ENCODE results near the gene TMEM208. TPM values are rescaled to one million over a fixed set of nuclear protein-coding genes. Genes with fewer than 3 reads are reported as not detected.

The TMEM208 gene
- total RNA-seq, 4 donors from 2014 or later: 28.0 to 47.6 (median 41.2) TPM

GRCh38 chr16:67184453-67184994, 42.4 kb upstream of the TMEM208 start:
- peak overlapping the region; percentile 92 to 99 (median 94) for H3K27ac ChIP-seq
- H3K9me3 ChIP-seq: no peaks in the 10 kb centered on the region
- TF ChIP-seq EP300 (IDR thresholded peaks at IDR 0.05): no peak
- no peak for TF ChIP-seq CTCF (IDR thresholded peaks at IDR 0.05)
- TF ChIP-seq POLR2A (IDR thresholded peaks at IDR 0.05): no peak
- no peaks in the 10 kb centered on the region for H3K27me3 ChIP-seq
- H3K36me3 ChIP-seq: no peaks in the 10 kb centered on the region
- H3K4me3 ChIP-seq: peak overlapping the region; percentile 49 to 76 (median 68)
- DNase-seq (ENCODE audit: low spot score in 2 of 2): no peak
- 17 to 20% methylated on average over 1 to 36 of the region's 59 CpGs for WGBS, 2 donors
- peaks cover 0 to 43% (median 18%) of the 10 kb centered on the region in 4 donors for H3K4me1 ChIP-seq

GRCh38 chr16:67184995-67185650, 41.8 kb upstream of the TMEM208 start:
- peak overlapping the region in 3 of 4 donors; percentile 92 to 99 (median 93) for H3K27ac ChIP-seq
- no peaks in the 10 kb centered on the region for H3K36me3 ChIP-seq
- no peaks in the 10 kb centered on the region for H3K27me3 ChIP-seq
- DNase-seq (ENCODE audit: low spot score in 2 of 2): peak; percentile 90 to 95
- 13 to 15% methylated on average over 16 to 33 of the region's 43 CpGs for WGBS, 2 donors
- peaks cover 0 to 39% (median 18%) of the 10 kb centered on the region in 4 donors for H3K4me1 ChIP-seq
- peak overlapping the region; percentile 49 to 76 (median 68) for H3K4me3 ChIP-seq
- H3K9me3 ChIP-seq: no peaks in the 10 kb centered on the region
- peak; percentile 78 to 92 (median 88) for TF ChIP-seq CTCF (IDR thresholded peaks at IDR 0.05)
- peak in 1 of 2 donors; percentile 60 for TF ChIP-seq EP300 (IDR thresholded peaks at IDR 0.05)
- TF ChIP-seq POLR2A (IDR thresholded peaks at IDR 0.05): no peak

- no peaks in the 10 kb centered on the region for H3K36me3 ChIP-seq
- 6 to 12% methylated on average over 12 of the region's 12 CpGs for WGBS, 2 donors
- TF ChIP-seq POLR2A (IDR thresholded peaks at IDR 0.05) (no peak), CTCF (IDR thresholded peaks at IDR 0.05) (peak in 1 of 5 experiments; percentile 14)
- peak overlapping the region in 1 of 4 donors; percentile 99 for H3K27ac ChIP-seq
- no peaks in the 10 kb centered on the region for H3K9me3 ChIP-seq
- H3K27me3 ChIP-seq: no peaks in the 10 kb centered on the region
- peak overlapping the region in 3 of 4 donors; percentile 2 to 76 (median 3) for H3K4me3 ChIP-seq
- DNase-seq (ENCODE audit: low spot score in 2 of 2): no peak
- H3K4me1 ChIP-seq: peaks cover 0 to 39% (median 18%) of the 10 kb centered on the region in 4 donors
Measured at GRCh38 chr16:67185651-67186134, 41.2 kb upstream of the TMEM208 start.

- Histone ChIP-seq H3K4me1 (peaks cover 0 to 39% (median 16%) of the 10 kb centered on the region in 4 donors), H3K9me3 (no peaks in the 10 kb centered on the region), H3K27me3 (no peaks in the 10 kb centered on the region), H3K36me3 (no peaks in the 10 kb centered on the region), H3K27ac (no peak overlapping the region), H3K4me3 (no peak overlapping the region)
- 45 to 56% methylated on average over 5 of the region's 5 CpGs for WGBS, 2 donors
- TF ChIP-seq POLR2A (IDR thresholded peaks at IDR 0.05) (no peak), CTCF (IDR thresholded peaks at IDR 0.05) (no peak), EP300 (IDR thresholded peaks at IDR 0.05) (no peak)
- no peak for DNase-seq (ENCODE audit: low spot score in 2 of 2)
Measured at GRCh38 chr16:67186550-67186950, 40.4 kb upstream of the TMEM208 start.
